ENCODE measurements around the gene ST6GAL1.

Gene ST6GAL1

DNA sequence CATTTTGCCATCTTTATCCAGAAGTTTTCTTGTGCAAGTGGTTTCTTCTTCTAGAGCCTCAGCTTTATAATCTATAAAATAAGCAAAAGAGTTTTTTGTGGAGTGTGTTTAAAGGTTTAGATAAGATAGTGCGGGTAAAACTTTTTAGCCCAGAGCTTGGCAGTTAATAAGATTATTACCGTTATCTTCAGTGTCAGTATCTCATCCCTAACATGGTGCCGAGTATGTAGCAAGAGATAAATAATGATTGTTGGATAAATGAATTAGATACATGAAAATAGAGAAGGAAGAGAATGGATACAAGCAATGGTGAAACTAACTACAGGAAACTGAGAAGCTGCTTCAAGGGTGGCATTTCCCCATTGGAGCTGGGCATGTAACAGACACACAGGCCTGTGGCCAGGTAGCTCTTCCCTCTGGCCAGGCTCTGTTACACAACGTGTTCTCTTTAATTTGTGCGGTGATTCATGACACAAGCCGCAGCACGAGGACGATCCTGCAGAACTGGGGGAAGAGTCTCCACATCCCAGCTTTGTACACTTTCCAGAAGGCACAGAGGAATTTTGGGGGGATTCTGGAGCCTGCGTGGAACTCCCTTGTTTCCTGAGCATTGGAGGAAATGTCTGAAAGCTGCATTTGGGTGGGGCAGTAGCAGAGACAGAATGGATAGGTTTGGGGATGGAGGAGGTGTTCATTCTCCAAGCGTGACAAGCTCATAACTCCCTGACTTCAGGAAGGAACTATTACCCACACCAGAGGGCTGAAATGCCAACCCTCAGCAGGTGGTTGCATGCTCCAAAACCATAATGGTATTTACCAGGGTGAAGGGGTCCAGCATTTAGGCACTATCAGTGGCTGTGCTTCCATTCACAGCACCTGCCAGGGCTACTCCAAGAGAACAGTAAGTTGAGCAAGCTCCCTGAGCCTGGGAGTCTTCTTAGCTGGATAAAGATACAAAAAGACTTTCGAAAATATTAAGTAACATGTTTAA lies 14.2 kb upstream of the ST6GAL1 start:
- H2AFZ ChIP-seq (ENCODE audit: insufficient read depth, low read length, poor library complexity): no peak overlapping the region
- WGBS (ENCODE audit: extremely low coverage, insufficient coverage, insufficient read length): no CpG with 5 or more reads among the region's 11 CpGs
- H3K23ac ChIP-seq (ENCODE audit: low read length): peak overlapping the region; percentile 27

DNA sequence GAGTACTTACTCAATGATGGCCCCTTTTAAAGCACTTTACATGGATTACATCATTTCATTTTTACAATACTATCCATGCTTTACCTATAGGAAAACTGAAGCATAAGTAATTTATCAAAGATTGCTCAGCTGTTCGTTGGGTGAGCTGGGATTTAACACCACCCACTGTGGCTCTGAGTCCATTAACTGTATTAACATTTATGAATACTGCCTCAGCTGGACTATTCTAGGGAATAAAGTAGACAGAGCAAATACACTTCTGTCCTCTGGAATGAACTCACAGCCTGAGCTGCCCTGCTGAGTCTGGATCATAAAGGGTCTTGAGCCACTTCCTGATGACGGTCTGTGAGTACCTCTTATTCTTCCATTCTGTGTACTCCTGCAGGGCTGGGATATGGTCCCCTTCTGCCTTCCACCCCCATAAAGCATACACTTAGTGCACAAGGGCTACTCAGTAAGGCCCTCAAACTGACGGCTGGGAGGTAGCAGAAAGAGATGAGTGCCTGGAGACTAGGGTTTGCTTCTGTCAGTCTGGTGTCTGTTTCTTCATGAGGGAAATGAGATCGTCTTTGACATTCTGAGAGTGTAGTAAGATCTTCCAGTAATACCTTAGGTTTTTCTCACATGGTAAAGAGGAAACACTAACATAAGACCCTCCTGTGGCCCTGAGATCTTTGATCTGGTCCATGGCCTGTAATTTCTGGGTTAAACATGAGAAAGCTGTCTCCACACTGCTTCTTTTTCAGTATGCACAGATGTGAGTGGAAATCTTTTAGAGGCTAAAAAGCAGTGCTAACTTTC lies 12.6 kb upstream of the ST6GAL1 start:
- Histone ChIP-seq H3K4me3 (ENCODE audit: low read depth, low read length) (no peak overlapping the region), H3K79me1 (ENCODE audit: low read length) (no peaks in the 10 kb centered on the region), H2BK12ac (ENCODE audit: low read length) (no peak overlapping the region), H3K4me1 (ENCODE audit: control insufficient read depth in 1 of 2, insufficient read depth in 2 of 2, low read length in 2 of 2) (no peaks in the 10 kb centered on the region), H3K27me3 (ENCODE audit: insufficient read depth, low read length) (no peaks in the 10 kb centered on the region), H3K9me3 (ENCODE audit: insufficient read depth, low read depth, low read length) (no peaks in the 10 kb centered on the region), H3K79me2 (ENCODE audit: control insufficient read depth, insufficient read depth, low read length, poor library complexity) (no peaks in the 10 kb centered on the region), H3K4me2 (ENCODE audit: low read length) (no peak overlapping the region), H3K4ac (ENCODE audit: low read depth, low read length) (no peak overlapping the region), H4K12ac (ENCODE audit: low read depth, low read length) (no peak overlapping the region), H3K9ac (ENCODE audit: low read length) (no peak overlapping the region), H3K14ac (ENCODE audit: low read length) (no peak overlapping the region), H2BK120ac (ENCODE audit: insufficient read depth, low read length, poor library complexity) (no peak overlapping the region), H2BK5ac (ENCODE audit: low read depth, low read length, poor library complexity) (no peak overlapping the region), H3K23ac (ENCODE audit: low read length) (no peak overlapping the region), H4K91ac (ENCODE audit: low read depth, low read length) (no peak overlapping the region), H4K8ac (ENCODE audit: low read depth, low read length) (no peak overlapping the region), H3K18ac (ENCODE audit: low read length) (no peak overlapping the region), H3K27ac (ENCODE audit: low read depth, low read length) (no peak overlapping the region), H3K36me3 (ENCODE audit: control insufficient read depth in 1 of 2, insufficient read depth in 2 of 2, low read length in 2 of 2) (no peaks in the 10 kb centered on the region), H2AK5ac (ENCODE audit: low read length) (no peak overlapping the region), H2AFZ (ENCODE audit: insufficient read depth, low read length, poor library complexity) (no peak overlapping the region)
- WGBS (ENCODE audit: extremely low coverage, insufficient coverage, insufficient read length): no CpG with 5 or more reads among the region's 4 CpGs
- DNase-seq: no peak

More for the DNA sequence above, 14.2 kb upstream of the ST6GAL1 start:
- H2BK5ac ChIP-seq (ENCODE audit: low read depth, low read length, poor library complexity): no peak overlapping the region
- no peak overlapping the region for H4K12ac ChIP-seq (ENCODE audit: low read depth, low read length)
- H3K79me1 ChIP-seq (ENCODE audit: low read length): no peaks in the 10 kb centered on the region
- H3K79me2 ChIP-seq (ENCODE audit: control insufficient read depth, insufficient read depth, low read length, poor library complexity): no peaks in the 10 kb centered on the region
- no peaks in the 10 kb centered on the region for H3K9me3 ChIP-seq (ENCODE audit: insufficient read depth, low read depth, low read length)
- no peaks in the 10 kb centered on the region for H3K4me1 ChIP-seq (ENCODE audit: control insufficient read depth in 1 of 2, insufficient read depth in 2 of 2, low read length in 2 of 2)
- H2AK5ac ChIP-seq (ENCODE audit: low read length): no peak overlapping the region
- H3K9ac ChIP-seq (ENCODE audit: low read length): no peak overlapping the region
- H4K91ac ChIP-seq (ENCODE audit: low read depth, low read length): no peak overlapping the region
- H2BK12ac ChIP-seq (ENCODE audit: low read length): no peak overlapping the region
- DNase-seq: peak in 1 of 2 donors; percentile 10
- no peaks in the 10 kb centered on the region for H3K27me3 ChIP-seq (ENCODE audit: insufficient read depth, low read length)
- H3K4ac ChIP-seq (ENCODE audit: low read depth, low read length): no peak overlapping the region
- H2BK120ac ChIP-seq (ENCODE audit: insufficient read depth, low read length, poor library complexity): no peak overlapping the region
- H3K27ac ChIP-seq (ENCODE audit: low read depth, low read length): no peak overlapping the region
- H4K8ac ChIP-seq (ENCODE audit: low read depth, low read length): no peak overlapping the region
- H3K4me2 ChIP-seq (ENCODE audit: low read length): no peak overlapping the region
- H3K18ac ChIP-seq (ENCODE audit: low read length): no peak overlapping the region
- H3K36me3 ChIP-seq (ENCODE audit: control insufficient read depth in 1 of 2, insufficient read depth in 2 of 2, low read length in 2 of 2): no peaks in the 10 kb centered on the region
- no peak overlapping the region for H3K14ac ChIP-seq (ENCODE audit: low read length)
- H3K4me3 ChIP-seq (ENCODE audit: low read depth, low read length): no peak overlapping the region

- WGBS (ENCODE audit: extremely low coverage, insufficient coverage, insufficient read length): no CpG with 5 or more reads among the region's 4 CpGs
- Histone ChIP-seq H3K14ac (ENCODE audit: low read length) (no peak overlapping the region), H3K18ac (ENCODE audit: low read length) (no peak overlapping the region), H3K4me2 (ENCODE audit: low read length) (no peak overlapping the region), H3K23ac (ENCODE audit: low read length) (no peak overlapping the region), H3K9ac (ENCODE audit: low read length) (no peak overlapping the region), H3K4ac (ENCODE audit: low read depth, low read length) (no peak overlapping the region), H2BK120ac (ENCODE audit: insufficient read depth, low read length, poor library complexity) (no peak overlapping the region), H3K9me3 (ENCODE audit: insufficient read depth, low read depth, low read length) (no peaks in the 10 kb centered on the region), H3K36me3 (ENCODE audit: control insufficient read depth in 1 of 2, insufficient read depth in 2 of 2, low read length in 2 of 2) (no peaks in the 10 kb centered on the region), H4K91ac (ENCODE audit: low read depth, low read length) (no peak overlapping the region), H2BK5ac (ENCODE audit: low read depth, low read length, poor library complexity) (no peak overlapping the region), H3K4me3 (ENCODE audit: low read depth, low read length) (no peak overlapping the region), H3K27me3 (ENCODE audit: insufficient read depth, low read length) (no peaks in the 10 kb centered on the region), H2BK12ac (ENCODE audit: low read length) (no peak overlapping the region), H2AFZ (ENCODE audit: insufficient read depth, low read length, poor library complexity) (no peak overlapping the region), H4K8ac (ENCODE audit: low read depth, low read length) (no peak overlapping the region), H4K12ac (ENCODE audit: low read depth, low read length) (no peak overlapping the region), H3K27ac (ENCODE audit: low read depth, low read length) (no peak overlapping the region), H2AK5ac (ENCODE audit: low read length) (no peak overlapping the region), H3K79me1 (ENCODE audit: low read length) (no peaks in the 10 kb centered on the region), H3K79me2 (ENCODE audit: control insufficient read depth, insufficient read depth, low read length, poor library complexity) (no peaks in the 10 kb centered on the region), H3K4me1 (ENCODE audit: control insufficient read depth in 1 of 2, insufficient read depth in 2 of 2, low read length in 2 of 2) (no peaks in the 10 kb centered on the region)
- DNase-seq: no peak
Measured at GRCh38 chr3:186920301-186920700, 10.0 kb upstream of the ST6GAL1 start.

DNA sequence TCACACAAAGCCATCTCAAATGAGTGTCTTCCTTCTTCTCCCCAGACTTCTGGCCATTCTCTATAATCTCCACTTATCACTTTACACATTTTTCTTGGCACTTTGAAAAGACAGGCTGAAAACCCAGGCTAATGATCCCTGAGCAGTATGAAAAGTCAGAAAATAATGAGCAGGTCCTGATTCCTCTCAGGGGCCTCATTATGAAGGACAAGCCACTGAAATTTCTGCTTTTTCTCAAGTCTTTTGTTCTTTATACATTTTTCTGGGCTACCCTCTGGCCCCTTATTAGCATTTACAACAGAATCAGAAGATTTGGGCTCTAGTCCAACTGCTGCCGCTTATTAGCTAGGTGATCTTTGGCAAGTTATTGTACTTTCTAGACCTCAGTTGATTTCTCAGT lies 9.5 kb upstream of the ST6GAL1 start:
- no CpG with 5 or more reads among the region's 1 CpG for WGBS (ENCODE audit: extremely low coverage, insufficient coverage, insufficient read length)
- H3K79me1 ChIP-seq (ENCODE audit: low read length): no peaks in the 10 kb centered on the region

More for the DNA sequence above, 9.5 kb upstream of the ST6GAL1 start:
- Histone ChIP-seq H2BK120ac (ENCODE audit: insufficient read depth, low read length, poor library complexity) (no peak overlapping the region), H3K18ac (ENCODE audit: low read length) (no peak overlapping the region), H2BK5ac (ENCODE audit: low read depth, low read length, poor library complexity) (no peak overlapping the region), H3K4me2 (ENCODE audit: low read length) (no peak overlapping the region), H4K8ac (ENCODE audit: low read depth, low read length) (no peak overlapping the region), H2BK12ac (ENCODE audit: low read length) (no peak overlapping the region), H3K27me3 (ENCODE audit: insufficient read depth, low read length) (no peaks in the 10 kb centered on the region), H2AFZ (ENCODE audit: insufficient read depth, low read length, poor library complexity) (no peak overlapping the region), H4K12ac (ENCODE audit: low read depth, low read length) (no peak overlapping the region), H4K91ac (ENCODE audit: low read depth, low read length) (no peak overlapping the region), H3K9me3 (ENCODE audit: insufficient read depth, low read depth, low read length) (no peaks in the 10 kb centered on the region), H3K14ac (ENCODE audit: low read length) (no peak overlapping the region), H3K4me1 (ENCODE audit: control insufficient read depth in 1 of 2, insufficient read depth in 2 of 2, low read length in 2 of 2) (no peaks in the 10 kb centered on the region), H2AK5ac (ENCODE audit: low read length) (no peak overlapping the region), H3K79me2 (ENCODE audit: control insufficient read depth, insufficient read depth, low read length, poor library complexity) (no peaks in the 10 kb centered on the region), H3K4me3 (ENCODE audit: low read depth, low read length) (no peak overlapping the region), H3K4ac (ENCODE audit: low read depth, low read length) (no peak overlapping the region), H3K9ac (ENCODE audit: low read length) (no peak overlapping the region), H3K36me3 (ENCODE audit: control insufficient read depth in 1 of 2, insufficient read depth in 2 of 2, low read length in 2 of 2) (no peaks in the 10 kb centered on the region), H3K27ac (ENCODE audit: low read depth, low read length) (no peak overlapping the region), H3K23ac (ENCODE audit: low read length) (no peak overlapping the region)
- no peak for DNase-seq
